H9 (cell line): ENCODE measurements around the gene DLX5. TPM values are rescaled to one million over a fixed set of nuclear protein-coding genes. Genes with fewer than 3 reads are reported as not detected.

Experiments used
- DNase-seq: peaks from one replicate; pipeline ENCODE4 v3.0.0-alpha.2; 2017
- H2AFZ ChIP-seq: one replicate; pipeline ENCODE4 v1.6.1; 2013; ENCODE audit warnings: mild to moderate bottlenecking, low read length, control low read depth, moderate library complexity
- H2AK5ac ChIP-seq: 2 replicates; pipeline ENCODE4 v1.6.1; 2013; ENCODE audit warnings: low read length, control low read depth, mixed read lengths; ENCODE audit not compliant: insufficient read length
- H2BK120ac ChIP-seq: one replicate; pipeline ENCODE4 v1.6.1; 2013; ENCODE audit warnings: low read depth, mild to moderate bottlenecking, low read length, control low read depth, inconsistent platforms; ENCODE audit not compliant: poor library complexity, severe bottlenecking
- H2BK12ac ChIP-seq: 2 replicates; pipeline ENCODE4 v1.6.1; 2013; ENCODE audit warnings: low read length, control low read depth, mixed read lengths, low read depth; ENCODE audit not compliant: insufficient read length
- H2BK15ac ChIP-seq: 2 replicates; pipeline ENCODE4 v1.6.1; 2013; ENCODE audit warnings: low read depth, low read length, control low read depth
- H2BK20ac ChIP-seq: one replicate; pipeline ENCODE4 v1.6.1; 2013; ENCODE audit warnings: low read depth, mild to moderate bottlenecking, low read length, control low read depth, inconsistent platforms; ENCODE audit not compliant: poor library complexity, severe bottlenecking
- H2BK5ac ChIP-seq: 2 replicates; pipeline ENCODE4 v1.6.1; 2013; ENCODE audit warnings: low read length, control low read depth, mixed read lengths; ENCODE audit not compliant: insufficient read length
- H3K14ac ChIP-seq: 2 replicates; pipeline ENCODE4 v1.6.1; 2013; ENCODE audit warnings: low read length, control low read depth; ENCODE audit not compliant: insufficient read depth
- H3K18ac ChIP-seq: 2 replicates; pipeline ENCODE4 v1.6.1; 2013; ENCODE audit warnings: low read depth, mild to moderate bottlenecking, mixed read lengths, low read length, control low read depth; ENCODE audit not compliant: insufficient read length
- H3K23ac ChIP-seq: 2 replicates; pipeline ENCODE4 v1.6.1; 2013; ENCODE audit warnings: low read length, control low read depth, mixed read lengths, low read depth; ENCODE audit not compliant: insufficient read length
- H3K23me2 ChIP-seq: 2 replicates; pipeline ENCODE4 v1.6.1; 2013; ENCODE audit warnings: low read depth, mild to moderate bottlenecking, mixed read lengths, low read length, control low read depth; ENCODE audit not compliant: insufficient read length, poor library complexity, severe bottlenecking
- H3K27ac ChIP-seq: 2 replicates; pipeline ENCODE4 v1.5.1; 2013; ENCODE audit warnings: low read length, control low read depth, mixed read lengths, low read depth; ENCODE audit not compliant: insufficient read length
- H3K27me3 ChIP-seq: 2 replicates; pipeline ENCODE4 v1.6.1; 2013; ENCODE audit warnings: low read length, control low read depth, inconsistent platforms; ENCODE audit not compliant: insufficient read depth
- H3K4ac ChIP-seq: 2 replicates; pipeline ENCODE4 v1.6.1; 2013; ENCODE audit warnings: low read depth, mild to moderate bottlenecking, control low read depth, inconsistent platforms, low read length, moderate library complexity
- H3K4me1 ChIP-seq: 2 replicates; pipeline ENCODE4 v1.6.1; 2013; ENCODE audit warnings: low read length, control low read depth, inconsistent platforms; ENCODE audit not compliant: insufficient read depth
- H3K4me2 ChIP-seq: 2 replicates; pipeline ENCODE4 v1.6.1; 2013; ENCODE audit warnings: low read length, control low read depth, mixed read lengths; ENCODE audit not compliant: insufficient read length, insufficient read depth
- H3K56ac ChIP-seq: 2 replicates; pipeline ENCODE4 v1.6.1; 2013; ENCODE audit warnings: low read depth, mild to moderate bottlenecking, mixed read lengths, low read length, control low read depth; ENCODE audit not compliant: insufficient read length
- H3K79me1 ChIP-seq: 2 replicates; pipeline ENCODE4 v1.6.1; 2013; ENCODE audit warnings: low read depth, mild to moderate bottlenecking, moderate library complexity, low read length, control low read depth, inconsistent platforms; ENCODE audit not compliant: insufficient read depth, poor library complexity, severe bottlenecking
- H3K79me2 ChIP-seq: 2 replicates; pipeline ENCODE4 v1.6.1; 2013; ENCODE audit warnings: low read length, control low read depth, inconsistent platforms; ENCODE audit not compliant: insufficient read depth
- H3K9ac ChIP-seq: 2 replicates; pipeline ENCODE4 v1.6.1; 2013; ENCODE audit warnings: low read length, control low read depth, mixed read lengths; ENCODE audit not compliant: insufficient read length; ENCODE audit errors: extremely low read depth
- H3K9me3 ChIP-seq: one replicate; pipeline ENCODE4 v1.6.1; 2013; ENCODE audit warnings: low read depth, low read length, inconsistent platforms; ENCODE audit not compliant: control insufficient read depth
- H3T11ph ChIP-seq: one replicate; pipeline ENCODE4 v1.6.1; 2013; ENCODE audit warnings: mild to moderate bottlenecking, low read length, control low read depth, inconsistent platforms
- H4K20me1 ChIP-seq: one replicate; pipeline ENCODE4 v1.6.1; 2013; ENCODE audit not compliant: control insufficient read depth, insufficient read length, insufficient read depth
- H4K5ac ChIP-seq: 2 replicates; pipeline ENCODE4 v1.6.1; 2013; ENCODE audit warnings: low read depth, mild to moderate bottlenecking, mixed read lengths, low read length, control low read depth; ENCODE audit not compliant: insufficient read length
- H4K8ac ChIP-seq: replicated peaks from 2 replicates; pipeline ENCODE4 v1.6.1; 2013; ENCODE audit warnings: low read length, control low read depth, mixed read lengths, low read depth; ENCODE audit not compliant: insufficient read length
- H4K91ac ChIP-seq: 2 replicates; pipeline ENCODE4 v1.6.1; 2013; ENCODE audit warnings: low read depth, mild to moderate bottlenecking, moderate library complexity, mixed read lengths, low read length, control low read depth; ENCODE audit not compliant: insufficient read length
- H3K27ac Mint-ChIP-seq, 3 experiments: 2 replicates in 2 of 3; 3 replicates in 1 of 3; pipeline ENCODE4 v1.8.0; 2020 to 2021; ENCODE audit warnings: mixed read lengths in 3 of 3, mild to moderate bottlenecking in 1 of 3, moderate library complexity in 1 of 3
- H3K27me3 Mint-ChIP-seq: 2 replicates; pipeline ENCODE4 v1.8.0; 2021; ENCODE audit warnings: low read depth, mild to moderate bottlenecking, moderate library complexity, mixed read lengths
- H3K36me3 Mint-ChIP-seq, 3 experiments: 2 replicates in 2 of 3; 3 replicates in 1 of 3; pipeline ENCODE4 v1.8.0; 2020 to 2021; ENCODE audit warnings: low read depth in 3 of 3, mixed read lengths in 3 of 3; ENCODE audit not compliant: insufficient read depth in 1 of 3
- H3K4me1 Mint-ChIP-seq, 2 experiments: 2 replicates each; pipeline ENCODE4 v1.8.0; 2020; ENCODE audit warnings: mixed read lengths in 2 of 2
- H3K4me3 Mint-ChIP-seq, 2 experiments: 2 replicates in 1 of 2; 3 replicates in 1 of 2; pipeline ENCODE4 v1.8.0; 2020 to 2021; ENCODE audit warnings: mild to moderate bottlenecking in 2 of 2, mixed read lengths in 2 of 2, moderate library complexity in 1 of 2
- H3K9me3 Mint-ChIP-seq, 2 experiments: 2 replicates in 1 of 2; 3 replicates in 1 of 2; pipeline ENCODE4 v1.8.0; 2020; ENCODE audit warnings: mild to moderate bottlenecking in 2 of 2, mixed read lengths in 2 of 2, moderate library complexity in 1 of 2
- CTCF ChIP-seq: fragments of 200-600 bp; sonication (generic); conservative IDR thresholded peaks from 3 replicates; pipeline ENCODE4 v1.8.0; 2021; ENCODE audit warnings: antibody characterized with exemption, mild to moderate bottlenecking
- WGBS: extraction: QIAGEN DNeasy Blood & Tissue Kit; methylation state at CpG from one replicate; pipeline ENCODE4 v1.1.7; 2013; ENCODE audit warnings: missing lambda C conversion rate, low lambda C conversion rate, mixed read lengths; ENCODE audit not compliant: insufficient read length; ENCODE audit errors: extremely low coverage; 5-methylcytosine and 5-hydroxymethylcytosine counted together
- total RNA-seq: library from RNA; stranded (reverse); gene quantifications from 2 replicates; pipeline ENCODE4 v1.2.1, GENCODE V29; 2021

The DLX5 gene
- total RNA-seq, 1 experiment from 2014 or later = 0.22 TPM

DNA sequence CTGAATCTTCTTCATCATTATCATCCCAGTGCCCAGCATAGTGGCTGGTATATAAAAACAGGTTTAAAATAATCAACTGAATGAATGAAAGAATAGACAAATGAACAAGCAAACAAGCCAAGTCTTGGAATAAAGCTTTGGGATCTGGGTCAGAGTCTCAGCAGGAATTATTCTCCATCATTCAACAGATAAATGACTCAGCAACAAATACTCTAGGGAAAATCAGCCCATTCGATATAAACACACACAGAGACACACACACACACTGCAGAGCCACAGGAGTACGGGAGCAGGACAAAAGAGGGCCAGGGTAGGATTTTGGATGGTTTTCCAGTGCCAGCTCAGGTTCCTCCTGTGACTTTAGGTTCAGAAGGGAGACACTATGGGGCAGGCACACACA is 48.5 kb downstream of the DLX5 start:
- Histone ChIP-seq H3K79me1 (no peaks in the 10 kb centered on the region), H3K79me2 (no peaks in the 10 kb centered on the region), H2BK15ac (no peak overlapping the region), H3K23ac (no peak overlapping the region), H3K18ac (no peak overlapping the region), H3K9me3 (no peaks in the 10 kb centered on the region), H4K8ac (no peak overlapping the region), H4K20me1 (no peaks in the 10 kb centered on the region), H3K56ac (no peak overlapping the region), H2BK120ac (no peak overlapping the region), H3T11ph (no peak overlapping the region), H3K4ac (no peak overlapping the region), H2BK5ac (no peak overlapping the region), H2AK5ac (no peak overlapping the region), H4K5ac (no peak overlapping the region), H3K27ac (no peak overlapping the region), H3K27me3 (no peaks in the 10 kb centered on the region), H2AFZ (no peak overlapping the region), H3K4me1 (no peaks in the 10 kb centered on the region), H3K4me2 (no peak overlapping the region), H3K23me2 (no peaks in the 10 kb centered on the region), H2BK12ac (no peak overlapping the region), H2BK20ac (no peak overlapping the region), H3K9ac (no peak overlapping the region), H3K14ac (no peak overlapping the region), H4K91ac (no peak overlapping the region)
- peaks cover 78% of the 10 kb centered on the region for H3K27me3 Mint-ChIP-seq
- no peak overlapping the region for H3K27ac Mint-ChIP-seq
- no peaks in the 10 kb centered on the region for H3K4me1 Mint-ChIP-seq
- H3K4me3 Mint-ChIP-seq = no peak overlapping the region
- no CpG with 5 or more reads among the region's 2 CpGs for WGBS
- no peaks in the 10 kb centered on the region for H3K9me3 Mint-ChIP-seq
- no peak for DNase-seq
- H3K36me3 Mint-ChIP-seq = no peaks in the 10 kb centered on the region
- no peak for TF ChIP-seq CTCF
